Measurements from ENCODE around the gene LIME1.

Gene LIME1

GRCh38 chr20:63693083-63693732 is 43.3 kb upstream of the LIME1 start:
- no peaks in the 10 kb centered on the region for H3K4me1 ChIP-seq (ENCODE audit: control insufficient read depth, low read length)
- H3K79me2 ChIP-seq (ENCODE audit: control insufficient read depth, low read length): no peaks in the 10 kb centered on the region
- no peaks in the 10 kb centered on the region for H3K9me2 ChIP-seq (replicated peaks; ENCODE audit: control insufficient read depth, low read length)
- TF ChIP-seq EZH2phosphoT487 (IDR thresholded peaks at IDR 0.05; ENCODE audit: borderline replicate concordance, low read length): no peak
- no peaks in the 10 kb centered on the region for H3K9me3 ChIP-seq (ENCODE audit: control insufficient read depth, insufficient read depth, low read length)
- no peaks in the 10 kb centered on the region for H4K20me1 ChIP-seq (ENCODE audit: control insufficient read depth, insufficient read depth, low read depth, low read length)
- no peaks in the 10 kb centered on the region for H3F3A ChIP-seq (ENCODE audit: control insufficient read depth, insufficient read depth)
- no peaks in the 10 kb centered on the region for H3K27me3 ChIP-seq (ENCODE audit: control insufficient read depth, low read length)
- H3K36me3 ChIP-seq (ENCODE audit: control insufficient read depth, low read length): peaks cover 12% of the 10 kb centered on the region
- no peak overlapping the region for H3K4me2 ChIP-seq (ENCODE audit: low read length)
- no peak overlapping the region for H3K4me3 ChIP-seq (ENCODE audit: low read length)
- no peak overlapping the region for H3K27ac ChIP-seq (ENCODE audit: low read depth, low read length)

DNA sequence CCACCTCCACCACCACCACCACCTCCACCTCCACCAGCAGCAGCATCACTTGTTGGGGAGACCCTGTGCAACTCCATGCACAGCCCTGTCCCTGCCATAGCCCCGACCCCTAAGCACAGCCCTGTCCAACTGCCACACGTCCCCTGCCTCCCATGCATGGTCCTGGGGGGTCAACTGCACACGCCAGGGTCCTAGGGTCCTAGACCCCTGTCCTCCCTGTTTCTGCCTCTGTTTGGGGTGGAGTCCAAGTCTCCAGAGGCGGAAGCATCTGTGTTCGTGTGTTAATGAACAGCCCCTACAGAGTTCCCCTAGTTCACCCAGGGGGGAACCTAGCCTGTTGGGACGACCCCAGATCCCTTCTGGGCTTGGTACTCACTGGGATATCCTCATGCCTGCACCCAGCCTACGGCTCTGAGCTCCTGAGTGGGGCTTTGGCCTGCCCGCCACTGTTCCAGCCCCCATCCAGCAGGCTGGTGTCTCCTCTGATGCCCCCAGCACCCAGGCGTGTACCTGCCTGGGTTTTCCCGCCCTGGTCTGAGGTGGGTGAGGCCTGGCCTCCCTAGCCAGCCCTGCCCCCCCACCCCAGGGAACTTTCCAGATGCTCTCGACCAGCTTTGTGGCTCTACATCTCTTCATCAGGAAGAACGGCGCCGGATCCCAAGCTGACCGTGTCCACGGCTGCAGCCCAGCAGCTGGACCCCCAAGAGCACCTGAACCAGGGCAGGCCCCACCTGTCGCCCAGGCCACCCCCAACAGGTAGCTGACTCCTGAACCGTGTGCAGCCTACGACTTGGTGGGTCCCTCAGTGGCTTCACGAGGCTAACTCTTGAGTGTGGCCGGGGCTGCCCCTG is 42.5 kb upstream of the LIME1 start:
- no peaks in the 10 kb centered on the region for H3K9me2 ChIP-seq (replicated peaks; ENCODE audit: control insufficient read depth, low read length)
- TF ChIP-seq EZH2phosphoT487 (IDR thresholded peaks at IDR 0.05; ENCODE audit: borderline replicate concordance, low read length) (no peak), CTCF (IDR thresholded peaks at IDR 0.05; ENCODE audit: low read depth, low read length, poor library complexity, severe bottlenecking) (no peak)
- H3K9me3 ChIP-seq (ENCODE audit: control insufficient read depth, insufficient read depth, low read length): no peaks in the 10 kb centered on the region
- no peaks in the 10 kb centered on the region for H4K20me1 ChIP-seq (ENCODE audit: control insufficient read depth, insufficient read depth, low read depth, low read length)
- H3K4me2 ChIP-seq (ENCODE audit: low read length): no peak overlapping the region
- no peaks in the 10 kb centered on the region for H3K79me2 ChIP-seq (ENCODE audit: control insufficient read depth, low read length)
- H3K36me3 ChIP-seq (ENCODE audit: control insufficient read depth, low read length): peaks cover 12% of the 10 kb centered on the region
- H3K4me3 ChIP-seq (ENCODE audit: low read length): no peak overlapping the region
- H3K27ac ChIP-seq (ENCODE audit: low read depth, low read length): no peak overlapping the region
- peaks cover 3% of the 10 kb centered on the region for H3K4me1 ChIP-seq (ENCODE audit: control insufficient read depth, low read length)
- no peaks in the 10 kb centered on the region for H3F3A ChIP-seq (ENCODE audit: control insufficient read depth, insufficient read depth)
- no peaks in the 10 kb centered on the region for H3K27me3 ChIP-seq (ENCODE audit: control insufficient read depth, low read length)

- Histone ChIP-seq H3K36me3 (ENCODE audit: control insufficient read depth, low read length) (peaks cover 12% of the 10 kb centered on the region), H3K79me2 (ENCODE audit: control insufficient read depth, low read length) (no peaks in the 10 kb centered on the region), H3K27me3 (ENCODE audit: control insufficient read depth, low read length) (no peaks in the 10 kb centered on the region), H4K20me1 (ENCODE audit: control insufficient read depth, insufficient read depth, low read depth, low read length) (no peaks in the 10 kb centered on the region), H3K4me1 (ENCODE audit: control insufficient read depth, low read length) (peaks cover 9% of the 10 kb centered on the region), H3K4me3 (ENCODE audit: low read length) (no peak overlapping the region), H3K4me2 (ENCODE audit: low read length) (no peak overlapping the region), H3F3A (ENCODE audit: control insufficient read depth, insufficient read depth) (no peaks in the 10 kb centered on the region), H3K27ac (ENCODE audit: low read depth, low read length) (no peak overlapping the region), H3K9me2 (replicated peaks; ENCODE audit: control insufficient read depth, low read length) (no peaks in the 10 kb centered on the region), H3K9me3 (ENCODE audit: control insufficient read depth, insufficient read depth, low read length) (no peaks in the 10 kb centered on the region)
- TF ChIP-seq CTCF (IDR thresholded peaks at IDR 0.05; ENCODE audit: low read depth, low read length, poor library complexity, severe bottlenecking) (no peak), EZH2phosphoT487 (IDR thresholded peaks at IDR 0.05; ENCODE audit: borderline replicate concordance, low read length) (no peak)
Observed at GRCh38 chr20:63694584-63695423, 41.7 kb upstream of the LIME1 start.
